HEK293 (cell line): ENCODE results near the gene FRMD5.

Experiments
- CTCF ChIA-PET: fragments of 350-600 bp; formaldehyde crosslinking; extraction: SDS; loops from one replicate; lab custom pipeline; 2021; ENCODE audit warnings: antibody characterized with exemption; lab: Yijun Ruan, JAX
- POLR2A ChIA-PET: fragments of 300-600 bp; formaldehyde crosslinking; extraction: SDS; loops from one replicate; lab custom pipeline; 2020; ENCODE audit warnings: antibody characterized with exemption, inconsistent platforms; lab: Yijun Ruan, JAX
- H3K27ac ChIP-seq: fragments of 200-500 bp; sonication (Bioruptor generic); 2 replicates; pipeline ENCODE4 v1.5.1; 2014; ENCODE audit warnings: low read depth, low read length, control low read depth, inconsistent platforms; ENCODE audit errors: extremely low read depth
- H3K36me3 ChIP-seq, 2 experiments: fragments of 200-500 bp in 1 of 2; sonication (Bioruptor generic) in 1 of 2; 1 replicate in 1 of 2; 2 replicates in 1 of 2; pipeline ENCODE4 v1.5.1; 2014 to 2017; ENCODE audit warnings: inconsistent platforms in 2 of 2, low read length in 2 of 2; ENCODE audit not compliant: control insufficient read depth in 2 of 2, insufficient read depth in 1 of 2
- H3K4me1 ChIP-seq: fragments of 200-500 bp; sonication (Bioruptor generic); 2 replicates; pipeline ENCODE4 v1.5.1; 2014; ENCODE audit warnings: mild to moderate bottlenecking, low read length, inconsistent platforms; ENCODE audit not compliant: control insufficient read depth, insufficient read depth
- H3K4me3 ChIP-seq: 2 replicates; pipeline ENCODE4 v1.5.1; 2011; ENCODE audit warnings: low read depth, mild to moderate bottlenecking, control low read depth, low read length, moderate library complexity
- H3K9me3 ChIP-seq: fragments of 200-500 bp; sonication (Bioruptor generic); 2 replicates; pipeline ENCODE4 v1.5.1; 2014; ENCODE audit warnings: low read depth, low read length, inconsistent platforms; ENCODE audit not compliant: control insufficient read depth, insufficient read depth
- GLI4 ChIP-seq: fragments of 450-650 bp; formaldehyde crosslinking; IDR thresholded peaks from 2 replicates; pipeline ENCODE4 v1.5.1; 2016; ENCODE audit warnings: missing biosample characterization, missing genetic modification characterization
- HOXD13 ChIP-seq: sonication (generic); formaldehyde crosslinking; IDR thresholded peaks from 2 replicates; pipeline ENCODE4 v1.8.0; 2022; ENCODE audit warnings: missing genetic modification reagents, borderline replicate concordance
- KLF10 ChIP-seq: fragments of 450-650 bp; IDR thresholded peaks from 2 replicates; pipeline ENCODE4 v1.5.1; 2018; ENCODE audit warnings: missing biosample characterization, mild to moderate bottlenecking, missing genetic modification characterization
- KLF9 ChIP-seq: fragments of 450-650 bp; formaldehyde crosslinking; IDR thresholded peaks from 2 replicates; pipeline ENCODE4 v1.5.1; 2016; ENCODE audit warnings: missing biosample characterization, missing genetic modification characterization, low read depth
- MYNN ChIP-seq: fragments of 450-650 bp; formaldehyde crosslinking; IDR thresholded peaks from 2 replicates; pipeline ENCODE4 v1.5.1; 2016; ENCODE audit warnings: missing biosample characterization, missing genetic modification characterization, borderline replicate concordance
- ZBTB8A ChIP-seq: fragments of 450-650 bp; formaldehyde crosslinking; IDR thresholded peaks from 2 replicates; pipeline ENCODE4 v1.5.1; 2016; ENCODE audit warnings: missing biosample characterization, missing genetic modification characterization
- ZIC2 ChIP-seq: fragments of 450-650 bp; formaldehyde crosslinking; IDR thresholded peaks from 2 replicates; pipeline ENCODE4 v1.5.1; 2016; ENCODE audit warnings: missing biosample characterization, missing genetic modification characterization
- ZNF132 ChIP-seq: fragments of 450-650 bp; formaldehyde crosslinking; IDR thresholded peaks from 2 replicates; pipeline ENCODE4 v1.5.1; 2017; ENCODE audit warnings: missing biosample characterization, missing genetic modification characterization, borderline replicate concordance
- ZNF140 ChIP-seq: fragments of 450-650 bp; formaldehyde crosslinking; IDR thresholded peaks from 2 replicates; pipeline ENCODE4 v1.5.1; 2016; ENCODE audit warnings: missing biosample characterization, missing genetic modification characterization
- ZNF169 ChIP-seq: fragments of 450-650 bp; formaldehyde crosslinking; IDR thresholded peaks from 2 replicates; pipeline ENCODE4 v1.5.1; 2016; ENCODE audit warnings: missing biosample characterization, missing genetic modification characterization
- ZNF223 ChIP-seq: fragments of 450-650 bp; formaldehyde crosslinking; IDR thresholded peaks from 2 replicates; pipeline ENCODE4 v1.5.1; 2016; ENCODE audit warnings: missing biosample characterization, missing genetic modification characterization
- ZNF433 ChIP-seq: fragments of 450-650 bp; formaldehyde crosslinking; IDR thresholded peaks from 2 replicates; pipeline ENCODE4 v1.5.1; 2016; ENCODE audit warnings: missing biosample characterization, missing genetic modification characterization, low read depth
- ZNF514 ChIP-seq: fragments of 450-650 bp; formaldehyde crosslinking; IDR thresholded peaks from 2 replicates; pipeline ENCODE4 v1.5.1; 2016; ENCODE audit warnings: missing biosample characterization, missing genetic modification characterization
- ZNF548 ChIP-seq: fragments of 450-650 bp; formaldehyde crosslinking; IDR thresholded peaks from 2 replicates; pipeline ENCODE4 v1.5.1; 2016; ENCODE audit warnings: missing biosample characterization, missing genetic modification characterization
- ZNF670 ChIP-seq: fragments of 450-650 bp; formaldehyde crosslinking; IDR thresholded peaks from 2 replicates; pipeline ENCODE4 v1.5.1; 2016; ENCODE audit warnings: missing biosample characterization, missing genetic modification characterization, low read depth
- ZNF707 ChIP-seq: fragments of 450-650 bp; formaldehyde crosslinking; IDR thresholded peaks from 2 replicates; pipeline ENCODE4 v1.5.1; 2016; ENCODE audit warnings: missing biosample characterization, missing genetic modification characterization
- ZNF776 ChIP-seq: fragments of 450-650 bp; formaldehyde crosslinking; IDR thresholded peaks from 2 replicates; pipeline ENCODE4 v1.5.0; 2017; ENCODE audit warnings: missing biosample characterization, missing genetic modification characterization, borderline replicate concordance
- ZNF791 ChIP-seq: fragments of 450-650 bp; formaldehyde crosslinking; IDR thresholded peaks from 2 replicates; pipeline ENCODE4 v1.5.1; 2016; ENCODE audit warnings: missing biosample characterization, missing genetic modification characterization
- ZNF792 ChIP-seq: fragments of 450-650 bp; formaldehyde crosslinking; IDR thresholded peaks from 2 replicates; pipeline ENCODE4 v1.5.1; 2016; ENCODE audit warnings: missing biosample characterization, missing genetic modification characterization
- ZSCAN18 ChIP-seq: fragments of 450-650 bp; formaldehyde crosslinking; IDR thresholded peaks from 2 replicates; pipeline ENCODE4 v1.5.1; 2016; ENCODE audit warnings: missing biosample characterization, missing genetic modification characterization
- ZSCAN30 ChIP-seq: fragments of 450-650 bp; IDR thresholded peaks from 2 replicates; pipeline ENCODE4 v1.5.1; 2018; ENCODE audit warnings: missing biosample characterization, mild to moderate bottlenecking, missing genetic modification characterization, moderate library complexity
- TF ChIP-seq, protein P1 (sequence below): fragments of 450-650 bp; formaldehyde crosslinking; IDR thresholded peaks from 2 replicates; pipeline ENCODE4 v1.5.1; 2016; ENCODE audit warnings: missing biosample characterization, missing genetic modification characterization, low read depth
- TF ChIP-seq, protein P2 (sequence below): fragments of 450-650 bp; formaldehyde crosslinking; conservative IDR thresholded peaks from 2 replicates; pipeline ENCODE4 v1.5.1; 2016; ENCODE audit warnings: low read depth, missing biosample characterization, missing genetic modification characterization
- TF ChIP-seq, protein P3 (sequence below): fragments of 450-650 bp; formaldehyde crosslinking; IDR thresholded peaks from 2 replicates; pipeline ENCODE4 v1.5.1; 2017; ENCODE audit warnings: missing biosample characterization, missing genetic modification characterization

The FRMD5 gene

GRCh38 chr15:44075535-44075934 lies 119.5 kb downstream of the FRMD5 start:
- Histone ChIP-seq H3K27ac (no peak overlapping the region), H3K4me1 (no peaks in the 10 kb centered on the region), H3K4me3 (no peak overlapping the region), H3K9me3 (no peaks in the 10 kb centered on the region), H3K36me3 (no peaks in the 10 kb centered on the region)
- POLR2A ChIA-PET = no interaction called here
- TF ChIP-seq MYNN (tag by site-specific recombination) = no peak
- TF ChIP-seq ZNF433 (tag by site-specific recombination) = no peak
- TF ChIP-seq GLI4 (tag by site-specific recombination) = no peak
- TF ChIP-seq ZNF670 (tag by site-specific recombination) = no peak
- TF ChIP-seq ZNF548 (tag by site-specific recombination) = no peak
- no peak for TF ChIP-seq HOXD13 (CRISPR knock-in tag)
- TF ChIP-seq ZNF776 (tag by site-specific recombination) = no peak
- no peak for TF ChIP-seq ZNF791 (tag by site-specific recombination)
- CTCF ChIA-PET = no interaction called here

- ChIA-PET POLR2A (no interaction called here), CTCF (interaction anchor here (1.2 to 2.2 kb wide), 2 partner anchors 15 to 166 kb away, joined by 3 to 24 read pairs; no protein-coding TSS in a partner anchor)
- Histone ChIP-seq H3K4me3 (no peak overlapping the region), H3K27ac (no peak overlapping the region), H3K9me3 (no peaks in the 10 kb centered on the region), H3K4me1 (no peaks in the 10 kb centered on the region), H3K36me3 (no peaks in the 10 kb centered on the region)
- TF ChIP-seq ZSCAN30 (tag by site-specific recombination) = no peak
- no peak for TF ChIP-seq KLF9
- TF ChIP-seq ZNF132 (tag by site-specific recombination) = no peak
- TF ChIP-seq ZNF140 = no peak
- TF ChIP-seq ZNF223 = no peak
- TF ChIP-seq, protein P1, sequence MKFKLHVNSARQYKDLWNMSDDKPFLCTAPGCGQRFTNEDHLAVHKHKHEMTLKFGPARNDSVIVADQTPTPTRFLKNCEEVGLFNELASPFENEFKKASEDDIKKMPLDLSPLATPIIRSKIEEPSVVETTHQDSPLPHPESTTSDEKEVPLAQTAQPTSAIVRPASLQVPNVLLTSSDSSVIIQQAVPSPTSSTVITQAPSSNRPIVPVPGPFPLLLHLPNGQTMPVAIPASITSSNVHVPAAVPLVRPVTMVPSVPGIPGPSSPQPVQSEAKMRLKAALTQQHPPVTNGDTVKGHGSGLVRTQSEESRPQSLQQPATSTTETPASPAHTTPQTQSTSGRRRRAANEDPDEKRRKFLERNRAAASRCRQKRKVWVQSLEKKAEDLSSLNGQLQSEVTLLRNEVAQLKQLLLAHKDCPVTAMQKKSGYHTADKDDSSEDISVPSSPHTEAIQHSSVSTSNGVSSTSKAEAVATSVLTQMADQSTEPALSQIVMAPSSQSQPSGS (tag by site-specific recombination) = no peak
- no peak for TF ChIP-seq ZNF514 (tag by site-specific recombination)
- no peak for TF ChIP-seq ZNF707 (tag by site-specific recombination)
- TF ChIP-seq ZIC2 (tag by site-specific recombination) = no peak
- TF ChIP-seq ZNF792 = no peak
- TF ChIP-seq, all 188 proteins: peak for 0
These were observed 125.6 kb downstream of the FRMD5 start for GRCh38 chr15:44069489-44069888.

DNA sequence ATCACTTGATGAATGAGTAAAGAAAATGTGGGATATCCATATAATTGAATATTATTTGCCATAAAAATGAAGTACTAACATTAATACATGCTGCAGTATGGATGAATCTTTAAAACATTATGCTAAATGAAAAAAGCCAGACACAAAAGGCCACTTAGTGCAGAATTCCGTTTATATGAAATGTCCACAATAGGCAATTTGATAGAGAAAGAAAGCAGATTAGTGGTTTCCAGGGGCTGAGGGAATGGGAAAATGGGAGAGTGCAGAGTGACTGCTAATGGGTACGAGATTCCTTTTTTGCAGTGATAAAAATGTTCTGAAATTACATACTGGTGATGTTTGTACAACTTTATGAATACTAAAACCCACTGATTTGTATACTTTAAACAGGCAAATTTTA lies 126.7 kb downstream of the FRMD5 start:
- Histone ChIP-seq H3K36me3 (no peaks in the 10 kb centered on the region), H3K4me3 (no peak overlapping the region)
- TF ChIP-seq, protein P2, sequence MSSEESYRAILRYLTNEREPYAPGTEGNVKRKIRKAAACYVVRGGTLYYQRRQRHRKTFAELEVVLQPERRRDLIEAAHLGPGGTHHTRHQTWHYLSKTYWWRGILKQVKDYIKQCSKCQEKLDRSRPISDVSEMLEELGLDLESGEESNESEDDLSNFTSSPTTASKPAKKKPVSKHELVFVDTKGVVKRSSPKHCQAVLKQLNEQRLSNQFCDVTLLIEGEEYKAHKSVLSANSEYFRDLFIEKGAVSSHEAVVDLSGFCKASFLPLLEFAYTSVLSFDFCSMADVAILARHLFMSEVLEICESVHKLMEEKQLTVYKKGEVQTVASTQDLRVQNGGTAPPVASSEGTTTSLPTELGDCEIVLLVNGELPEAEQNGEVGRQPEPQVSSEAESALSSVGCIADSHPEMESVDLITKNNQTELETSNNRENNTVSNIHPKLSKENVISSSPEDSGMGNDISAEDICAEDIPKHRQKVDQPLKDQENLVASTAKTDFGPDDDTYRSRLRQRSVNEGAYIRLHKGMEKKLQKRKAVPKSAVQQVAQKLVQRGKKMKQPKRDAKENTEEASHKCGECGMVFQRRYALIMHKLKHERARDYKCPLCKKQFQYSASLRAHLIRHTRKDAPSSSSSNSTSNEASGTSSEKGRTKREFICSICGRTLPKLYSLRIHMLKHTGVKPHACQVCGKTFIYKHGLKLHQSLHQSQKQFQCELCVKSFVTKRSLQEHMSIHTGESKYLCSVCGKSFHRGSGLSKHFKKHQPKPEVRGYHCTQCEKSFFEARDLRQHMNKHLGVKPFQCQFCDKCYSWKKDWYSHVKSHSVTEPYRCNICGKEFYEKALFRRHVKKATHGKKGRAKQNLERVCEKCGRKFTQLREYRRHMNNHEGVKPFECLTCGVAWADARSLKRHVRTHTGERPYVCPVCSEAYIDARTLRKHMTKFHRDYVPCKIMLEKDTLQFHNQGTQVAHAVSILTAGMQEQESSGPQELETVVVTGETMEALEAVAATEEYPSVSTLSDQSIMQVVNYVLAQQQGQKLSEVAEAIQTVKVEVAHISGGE = no peak
- TF ChIP-seq ZSCAN18 (tag by site-specific recombination) = no peak
- no peak for TF ChIP-seq KLF10 (tag by site-specific recombination)
- no peak for TF ChIP-seq ZBTB8A (tag by site-specific recombination)
- TF ChIP-seq, protein P3, sequence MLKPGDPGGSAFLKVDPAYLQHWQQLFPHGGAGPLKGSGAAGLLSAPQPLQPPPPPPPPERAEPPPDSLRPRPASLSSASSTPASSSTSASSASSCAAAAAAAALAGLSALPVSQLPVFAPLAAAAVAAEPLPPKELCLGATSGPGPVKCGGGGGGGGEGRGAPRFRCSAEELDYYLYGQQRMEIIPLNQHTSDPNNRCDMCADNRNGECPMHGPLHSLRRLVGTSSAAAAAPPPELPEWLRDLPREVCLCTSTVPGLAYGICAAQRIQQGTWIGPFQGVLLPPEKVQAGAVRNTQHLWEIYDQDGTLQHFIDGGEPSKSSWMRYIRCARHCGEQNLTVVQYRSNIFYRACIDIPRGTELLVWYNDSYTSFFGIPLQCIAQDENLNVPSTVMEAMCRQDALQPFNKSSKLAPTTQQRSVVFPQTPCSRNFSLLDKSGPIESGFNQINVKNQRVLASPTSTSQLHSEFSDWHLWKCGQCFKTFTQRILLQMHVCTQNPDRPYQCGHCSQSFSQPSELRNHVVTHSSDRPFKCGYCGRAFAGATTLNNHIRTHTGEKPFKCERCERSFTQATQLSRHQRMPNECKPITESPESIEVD = 0 out of 2 replicates have a peak, but pooled peaks have one; percentile 5
- TF ChIP-seq ZNF169 (tag by site-specific recombination) = no peak
- TF ChIP-seq, all 188 proteins: peak for 1
- ChIA-PET POLR2A (no interaction called here), CTCF (no interaction called here)
- Histone ChIP-seq H3K27ac (no peak overlapping the region), H3K4me1 (no peaks in the 10 kb centered on the region), H3K9me3 (no peaks in the 10 kb centered on the region)
